Left renal pelvis (tissue), 4 donors: ENCODE measurements around the gene CFAP45. TPM values are rescaled to one million over a fixed set of nuclear protein-coding genes. Genes with fewer than 3 reads are reported as not detected.
A peak's percentile ranks its signal among the peaks of the same experiment; 100 is the strongest.

Experiments
- DNase-seq, 4 donors: peaks; one replicate each; pipeline ENCODE4 v3.0.0-alpha.2; 2013; ENCODE audit warnings: low read depth in 4 of 4, low spot score in 3 of 4
- polyA plus RNA-seq, 4 donors: library from polyadenylated mRNA; unstranded; fragments of 120-200 nt; gene quantifications; one replicate each; pipeline ENCODE4 v1.2.1, GENCODE V29; 2013; ENCODE audit not compliant: insufficient read length in 4 of 4

The CFAP45 gene
- polyA plus RNA-seq, 4 donors: 0.38 to 4.1 (median 2.8) TPM

DNA sequence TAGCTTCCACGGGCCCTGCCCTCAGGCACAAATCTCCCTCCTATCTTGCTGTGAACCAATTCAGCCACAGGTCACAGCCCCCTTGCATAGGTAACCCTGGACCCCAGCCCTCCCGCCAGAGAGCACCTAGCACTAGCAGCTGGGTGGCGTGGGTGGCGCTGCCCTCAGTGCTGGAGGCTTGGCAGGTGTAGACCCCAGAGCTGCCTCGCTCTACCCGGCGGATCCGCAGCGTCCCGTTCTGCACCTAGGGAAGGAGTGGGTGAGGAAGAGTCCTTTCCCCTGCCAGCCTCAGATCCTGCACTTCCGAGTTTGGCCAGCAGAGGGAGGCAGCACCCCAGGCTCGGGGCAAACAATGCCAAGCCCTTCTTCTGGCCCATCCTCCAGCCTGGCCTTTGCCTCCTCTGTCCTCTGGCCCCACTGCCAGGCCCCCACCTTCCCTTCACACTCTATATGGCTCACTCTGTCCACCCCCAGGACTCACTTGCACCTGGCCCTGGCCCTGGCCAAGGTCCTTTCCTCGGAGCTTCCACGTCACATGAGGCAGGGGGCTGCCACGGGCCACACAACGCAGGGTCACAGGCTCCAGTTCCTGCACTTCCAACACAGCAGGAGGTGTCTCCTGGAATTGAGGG, 36.4 kb upstream of the CFAP45 start:
- no peak for DNase-seq

DNA sequence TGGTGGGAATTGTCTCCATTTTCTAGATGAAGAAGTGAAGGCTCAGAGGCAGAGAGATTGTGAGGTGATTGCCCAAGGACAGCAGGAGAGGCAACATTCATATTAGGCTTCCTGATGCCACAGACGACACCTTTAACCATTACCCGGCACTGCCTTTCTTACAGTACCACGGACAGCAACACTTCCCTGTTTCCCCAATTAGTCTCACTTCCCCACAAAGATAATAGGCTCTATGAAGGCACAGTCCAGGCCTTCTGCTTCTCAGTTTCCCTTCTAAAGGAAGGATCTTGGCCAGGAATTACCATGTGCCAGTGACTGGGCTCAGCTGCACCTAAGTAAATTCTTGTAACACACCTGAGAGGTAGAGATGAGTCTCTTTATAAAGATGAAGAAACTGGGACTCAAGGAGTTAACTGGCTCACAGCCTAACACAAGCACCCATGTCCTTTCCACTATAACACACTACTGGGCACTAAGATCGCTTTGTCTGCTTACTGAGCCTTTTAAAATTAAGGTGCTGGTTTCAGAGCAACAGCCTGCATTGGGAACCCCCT, 35.8 kb upstream of the CFAP45 start:
- no peak for DNase-seq

DNA sequence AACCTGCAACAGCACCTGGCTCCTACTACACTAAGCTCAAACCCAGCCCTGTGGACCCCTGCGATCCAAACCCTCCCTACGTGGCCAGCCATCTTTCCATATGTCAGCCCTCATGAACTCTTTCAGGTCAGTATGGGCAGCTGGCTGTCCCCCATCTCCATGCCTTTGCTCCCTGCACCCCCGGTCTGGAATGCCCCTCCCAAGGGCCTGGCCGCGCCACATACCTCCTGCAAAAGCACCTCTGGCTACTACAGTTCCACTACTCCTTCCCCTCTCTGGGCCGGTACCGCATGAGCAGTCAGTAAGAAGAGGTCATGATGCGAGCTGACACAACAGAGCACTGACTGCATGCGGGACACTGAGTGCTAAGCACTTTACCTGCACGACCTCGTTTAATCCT, 35.3 kb upstream of the CFAP45 start:
- DNase-seq: no peak

DNA sequence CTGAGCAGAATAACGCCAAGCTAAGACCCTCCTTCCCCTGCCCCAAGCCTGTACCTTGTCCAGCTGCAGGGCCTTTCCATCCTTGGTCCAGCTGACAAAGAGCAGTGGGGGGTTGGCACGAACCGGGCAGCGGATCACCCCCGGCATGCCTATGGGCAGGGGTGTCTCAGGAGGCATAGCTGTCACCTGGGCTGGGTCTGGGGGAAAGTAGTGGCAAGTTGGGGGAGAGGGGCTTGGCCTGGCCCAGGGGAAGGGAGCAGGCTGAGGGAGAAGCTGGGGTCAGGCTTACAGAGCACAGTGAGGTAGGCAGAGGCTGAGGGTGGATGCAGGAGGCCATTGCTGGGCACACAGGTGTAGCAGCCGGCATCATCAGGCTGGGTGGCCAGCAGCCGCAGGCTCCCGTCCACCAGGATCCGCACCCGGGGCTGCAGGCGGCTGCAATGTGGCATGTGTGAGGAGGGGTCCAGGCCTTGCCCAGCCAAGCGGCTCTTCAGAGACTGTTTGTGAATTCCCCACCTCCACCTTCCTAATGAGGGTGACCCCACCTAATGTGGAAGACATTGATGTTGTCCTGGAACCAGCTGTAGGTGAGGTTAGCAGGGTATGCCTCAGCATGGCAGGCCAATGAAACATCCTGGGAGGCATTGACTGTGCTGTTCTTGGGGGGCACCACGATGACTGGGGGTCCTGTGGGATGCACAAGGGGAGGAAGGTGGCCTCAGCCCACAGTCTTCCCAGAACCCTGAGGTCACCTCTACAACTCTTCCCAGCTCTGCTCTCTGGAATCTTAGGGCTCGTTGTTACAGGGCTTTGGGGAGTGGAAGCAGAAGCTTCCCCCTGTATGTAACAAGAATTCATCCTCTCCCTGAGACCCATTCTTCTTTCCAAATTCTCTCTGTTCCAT, 34.4 kb upstream of the CFAP45 start:
- DNase-seq: no peak

DNA sequence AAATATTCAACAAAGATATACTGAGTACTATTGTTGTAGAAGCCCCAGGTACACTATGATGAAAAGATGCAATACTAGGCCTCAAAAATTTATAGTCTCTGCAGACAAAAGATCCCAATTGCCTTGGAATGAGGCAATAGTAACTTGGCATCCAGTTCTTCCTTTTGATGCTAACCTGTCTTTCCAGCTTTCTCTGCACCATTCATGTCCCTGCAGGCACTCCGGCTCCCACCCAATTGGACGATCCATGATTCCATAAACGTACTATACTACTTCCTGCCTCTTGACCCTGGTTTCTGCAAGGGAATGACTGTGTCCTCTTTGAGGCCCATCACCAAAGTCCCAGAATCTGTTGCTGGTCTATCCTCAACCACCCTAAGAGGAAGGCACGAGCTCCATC, 33.4 kb upstream of the CFAP45 start:
- no peak for DNase-seq

DNA sequence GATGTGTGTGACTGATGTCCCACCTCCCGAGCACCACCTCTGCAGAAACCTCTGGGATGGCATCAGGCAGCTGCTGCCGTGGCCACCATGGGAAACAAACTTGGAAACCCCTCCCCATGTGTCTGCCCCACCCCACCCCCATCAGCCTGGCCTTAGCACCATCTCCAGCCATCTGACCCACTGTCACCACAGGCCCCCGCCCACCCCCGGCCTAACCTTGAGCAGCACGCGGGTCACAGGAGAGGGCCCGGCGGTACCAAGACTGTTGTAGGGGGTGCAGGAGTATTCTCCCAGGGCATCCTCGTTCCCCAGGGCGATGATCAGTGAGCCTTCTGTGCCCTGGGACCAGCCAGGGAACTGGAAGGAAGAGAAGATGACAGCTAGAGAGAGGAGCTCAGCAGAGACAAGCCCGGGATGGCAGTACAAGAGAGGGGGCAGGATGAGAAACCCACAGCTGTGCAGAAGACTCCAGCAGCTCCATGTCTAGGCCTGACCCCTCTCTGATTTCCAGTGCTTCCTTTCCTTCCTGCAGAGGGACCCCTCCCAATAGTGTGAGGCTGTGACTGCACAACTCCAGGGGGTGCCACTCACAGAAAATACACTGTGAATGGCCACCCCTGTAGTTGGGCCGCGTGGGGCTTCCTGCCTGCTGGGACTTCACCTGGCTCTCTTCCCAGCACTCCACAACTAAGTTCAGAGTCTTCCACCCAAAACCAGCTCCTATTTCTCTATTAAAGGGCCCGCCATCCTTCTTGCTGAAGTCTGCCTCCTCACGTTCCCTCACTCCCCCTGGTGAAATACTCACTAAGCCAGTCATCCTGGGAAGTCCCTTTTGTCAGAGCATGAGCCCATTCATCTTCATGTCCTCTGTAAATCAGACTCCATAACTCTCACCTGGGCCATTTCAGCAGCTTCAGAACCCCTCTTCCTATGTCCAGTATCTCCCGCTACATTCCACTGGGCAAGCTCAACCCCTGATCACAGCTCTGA, 32.6 kb upstream of the CFAP45 start:
- DNase-seq: no peak

DNA sequence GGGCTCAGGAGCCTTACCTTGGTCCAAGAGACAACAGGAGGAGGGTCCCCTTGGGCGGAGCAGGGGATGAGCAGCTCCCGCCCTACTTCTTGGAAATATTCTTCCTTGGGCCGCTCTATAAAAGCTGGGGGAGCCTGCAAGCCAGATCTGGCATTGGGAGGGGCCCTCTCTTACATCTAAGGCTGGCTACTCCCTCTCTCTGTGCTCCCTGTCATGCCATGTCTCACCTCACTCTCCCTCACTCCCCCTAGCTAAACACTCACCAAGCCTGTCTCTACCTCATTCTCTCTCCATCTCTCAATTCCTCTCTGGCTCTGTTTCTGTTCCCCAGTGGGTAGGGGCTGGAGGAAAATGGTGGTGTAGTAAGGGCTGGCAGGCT, 31.8 kb upstream of the CFAP45 start:
- DNase-seq: no peak

DNA sequence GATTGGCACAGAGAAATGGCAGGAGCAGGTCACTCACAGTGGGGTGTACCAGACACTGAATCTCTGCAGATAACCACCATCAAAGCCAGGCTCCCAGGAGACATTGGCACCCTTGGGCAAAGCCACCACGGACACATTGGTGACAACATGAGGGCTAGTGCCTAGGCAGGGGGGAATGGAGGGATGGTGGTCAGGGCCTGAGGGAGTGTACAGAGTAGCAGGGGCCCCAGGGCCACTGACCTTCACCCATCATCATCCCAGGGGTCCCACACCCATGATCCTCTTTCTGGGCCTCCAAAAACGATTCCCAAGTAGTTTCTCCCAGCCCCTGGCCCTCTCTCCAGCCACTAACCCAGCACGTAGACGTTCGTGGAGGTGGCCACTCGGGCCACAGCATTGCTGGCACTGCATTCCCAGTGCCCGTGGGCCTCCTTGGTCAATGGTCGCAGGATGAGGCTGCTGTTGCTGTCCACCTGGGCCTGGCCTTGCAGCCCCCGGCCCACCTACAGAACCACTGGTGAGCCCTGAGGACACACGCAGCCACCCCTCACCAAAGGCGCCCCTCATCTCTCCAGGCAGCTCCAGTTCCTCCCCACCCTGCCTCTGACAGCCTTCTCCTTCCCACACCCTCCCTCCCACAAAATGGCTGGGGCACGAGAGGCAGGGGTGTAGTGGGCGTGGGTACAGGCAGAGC, 31.3 kb upstream of the CFAP45 start:
- no peak for DNase-seq

DNA sequence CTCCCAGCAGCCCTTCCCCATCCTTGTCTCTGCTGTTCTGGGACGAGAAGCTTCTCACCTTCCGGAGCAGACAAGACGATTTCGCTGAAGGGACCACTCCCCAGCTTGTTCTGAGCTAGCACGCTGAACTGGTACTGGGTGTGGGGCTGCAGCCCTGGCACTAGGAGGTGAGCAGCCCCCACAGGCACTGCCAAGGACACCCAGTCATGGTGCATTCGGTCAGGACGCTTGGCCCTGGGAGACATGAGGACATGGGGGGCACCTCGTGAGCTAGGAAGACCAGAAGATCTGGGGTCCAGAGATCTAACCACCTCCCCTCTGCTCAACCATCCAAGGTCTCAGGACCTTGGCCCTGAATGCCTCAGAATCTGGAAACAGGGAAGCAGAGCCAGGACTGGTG, 30.7 kb upstream of the CFAP45 start:
- DNase-seq: no peak

DNA sequence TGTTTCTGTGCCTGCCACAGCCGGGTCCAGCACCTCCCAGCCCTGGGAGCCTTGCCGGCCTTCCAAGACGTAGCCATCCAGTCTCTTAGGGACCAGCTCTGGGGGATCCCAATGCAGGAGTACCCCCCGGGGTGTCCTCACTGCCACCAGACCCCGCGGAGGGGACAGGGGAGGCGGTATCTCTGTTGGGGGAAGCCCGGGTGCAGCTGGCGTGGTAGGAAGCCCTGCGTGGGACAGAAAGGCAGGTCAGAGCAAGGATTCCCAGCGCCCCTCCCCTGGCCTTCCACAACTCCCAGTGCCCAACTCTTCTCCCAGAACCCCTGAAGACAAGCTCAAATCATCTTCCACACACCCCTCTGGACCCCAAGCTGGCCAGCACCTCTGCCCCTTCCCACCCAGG, 30.3 kb upstream of the CFAP45 start:
- no peak for DNase-seq

DNA sequence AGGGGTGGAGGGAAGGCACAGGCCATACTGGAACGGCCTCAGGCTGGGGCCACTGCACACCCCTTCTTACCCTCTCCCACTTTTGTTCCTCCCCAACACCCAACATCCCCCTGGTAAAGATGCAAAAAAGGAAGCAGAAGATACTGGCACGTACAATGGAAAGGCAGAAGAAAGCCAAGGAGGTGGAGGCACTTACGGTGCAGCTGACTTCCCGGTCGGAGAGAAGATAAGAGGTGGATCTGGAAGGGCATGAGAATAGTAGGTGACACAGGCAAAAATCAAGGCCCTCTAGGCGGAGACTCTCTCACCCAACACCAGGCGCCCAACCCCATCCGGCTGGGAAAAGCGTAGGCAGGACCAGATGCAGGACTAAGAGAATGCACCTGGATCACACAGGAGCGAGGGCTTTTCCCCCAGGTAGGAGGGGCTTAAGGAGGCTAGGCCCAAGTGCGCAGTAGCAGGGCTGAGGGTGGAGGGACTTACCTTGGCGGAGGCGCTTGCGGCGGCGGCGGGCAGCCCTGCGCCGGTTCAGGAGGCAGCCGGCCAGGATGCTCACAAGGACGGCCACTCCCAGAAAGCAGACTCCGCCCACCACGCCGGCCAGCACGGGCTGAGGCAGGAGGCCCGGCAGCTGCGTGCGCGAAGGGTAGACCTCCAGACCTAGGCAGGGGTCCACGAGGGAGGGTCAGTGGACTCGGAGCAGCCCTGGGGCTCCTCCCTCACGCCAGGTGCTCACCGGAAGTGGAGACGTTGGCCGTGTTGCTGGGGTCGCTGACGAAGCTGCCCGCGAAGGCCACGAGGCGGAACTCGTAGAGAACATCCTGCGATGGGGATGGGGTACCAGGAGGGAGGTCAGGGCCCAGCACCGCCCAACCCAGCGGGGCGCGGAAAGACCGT, 29.4 kb upstream of the CFAP45 start:
- DNase-seq: no peak

DNA sequence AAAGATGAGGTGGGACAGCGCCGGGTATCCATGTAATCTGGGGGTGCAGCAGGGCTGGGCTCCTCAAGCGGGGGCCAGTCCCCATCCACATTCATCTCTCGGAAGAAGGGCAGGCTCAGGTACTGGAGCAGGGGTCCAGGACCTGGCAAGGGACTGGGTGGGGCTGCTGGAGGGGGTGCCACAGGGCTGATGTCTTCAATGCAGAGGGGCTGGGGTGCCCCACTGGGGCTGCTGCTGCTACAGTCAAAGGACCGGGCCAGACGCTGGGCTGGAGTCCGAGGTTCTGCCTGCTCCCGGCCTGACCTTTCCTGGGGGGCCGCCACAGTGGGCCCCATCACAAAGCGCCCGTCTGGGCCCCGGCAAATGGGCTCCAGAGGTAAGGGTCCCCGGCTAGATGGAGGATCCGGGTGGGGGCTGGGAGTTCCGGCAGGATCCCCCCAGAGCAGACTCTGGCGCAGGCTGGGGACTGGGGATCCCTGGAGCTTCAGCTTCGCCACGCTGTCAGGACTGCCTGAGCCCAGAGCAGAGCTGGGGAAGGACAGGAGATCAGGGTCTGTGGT, 28.6 kb upstream of the CFAP45 start:
- DNase-seq: no peak

DNA sequence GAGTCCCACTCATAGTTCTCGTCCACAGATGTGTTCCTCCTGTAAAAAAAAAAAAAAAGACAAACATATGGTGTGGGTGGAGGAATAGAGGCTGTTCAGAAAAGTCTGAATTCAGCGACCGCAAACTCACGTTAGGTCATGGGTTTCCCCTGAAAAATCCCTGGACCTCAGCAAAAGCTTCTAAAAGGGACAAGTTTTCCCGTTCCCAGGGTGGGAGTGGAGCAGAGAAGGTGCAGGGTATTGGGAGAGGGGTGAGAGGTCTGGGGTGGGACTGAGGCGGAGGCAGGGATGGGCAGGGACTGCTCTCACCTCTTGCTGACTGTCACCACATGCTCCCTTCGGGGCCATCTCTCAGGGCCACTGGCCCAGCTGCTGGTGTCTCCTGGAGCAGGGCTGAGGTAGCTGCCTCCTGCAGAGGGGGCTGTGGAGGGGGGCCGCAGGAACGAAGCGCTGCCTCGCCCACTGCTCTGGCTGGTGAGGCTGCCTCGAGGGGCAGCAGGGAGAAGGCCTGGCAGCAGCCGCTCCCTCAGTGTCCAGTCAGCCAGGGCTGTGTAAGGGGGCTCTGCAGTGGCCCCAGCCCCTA, 28.0 kb upstream of the CFAP45 start:
- no peak for DNase-seq

DNA sequence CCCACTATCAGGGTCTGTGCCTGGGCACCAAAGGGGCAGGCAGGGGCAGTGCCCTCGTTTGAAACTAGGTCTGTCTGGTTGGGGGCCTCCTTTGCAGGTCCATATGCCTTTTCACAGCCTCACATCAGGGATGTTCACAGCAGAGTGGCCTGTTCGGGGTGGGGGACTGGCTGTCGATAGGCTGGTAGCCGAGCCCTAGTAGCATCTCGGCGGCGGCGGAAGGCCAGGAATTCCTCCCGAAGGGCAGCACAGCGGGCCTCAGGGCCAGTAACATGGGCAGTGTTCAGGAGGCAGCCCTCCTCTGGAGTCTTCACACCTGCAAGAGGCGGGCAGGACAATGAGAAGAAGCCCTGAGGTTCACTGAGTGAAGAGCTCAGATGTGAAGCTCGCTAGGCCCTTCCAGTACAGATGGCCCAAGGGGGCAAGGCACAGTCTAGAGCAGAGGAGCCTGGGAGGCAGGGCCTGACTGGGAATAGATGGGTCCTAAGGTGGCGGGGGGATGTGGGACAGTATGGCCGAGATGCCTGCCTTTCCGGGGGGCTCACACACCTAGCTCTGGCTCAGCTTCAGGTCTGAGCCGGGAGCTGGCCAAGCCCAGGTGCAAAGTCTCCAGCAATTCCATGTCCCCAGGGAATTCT, 27.4 kb upstream of the CFAP45 start:
- DNase-seq: no peak

DNA sequence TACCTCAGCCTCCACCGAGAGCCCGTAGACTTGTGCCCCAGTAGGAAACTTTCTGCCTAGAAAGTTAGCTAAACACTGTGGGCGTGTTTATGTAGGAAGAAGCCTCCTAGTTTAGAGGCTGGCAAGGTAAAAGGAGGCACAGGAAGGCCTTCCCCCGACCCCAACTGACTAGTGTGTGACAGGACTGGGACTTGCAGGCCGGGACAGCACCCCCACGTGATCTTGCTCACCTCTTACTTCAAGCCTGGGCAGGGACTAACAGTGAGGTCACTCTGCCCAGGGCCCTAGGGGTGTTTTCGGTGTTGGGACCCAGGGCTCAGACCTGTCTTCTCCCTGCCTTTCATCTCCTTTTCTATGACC, 25.7 kb upstream of the CFAP45 start:
- DNase-seq: no peak

DNA sequence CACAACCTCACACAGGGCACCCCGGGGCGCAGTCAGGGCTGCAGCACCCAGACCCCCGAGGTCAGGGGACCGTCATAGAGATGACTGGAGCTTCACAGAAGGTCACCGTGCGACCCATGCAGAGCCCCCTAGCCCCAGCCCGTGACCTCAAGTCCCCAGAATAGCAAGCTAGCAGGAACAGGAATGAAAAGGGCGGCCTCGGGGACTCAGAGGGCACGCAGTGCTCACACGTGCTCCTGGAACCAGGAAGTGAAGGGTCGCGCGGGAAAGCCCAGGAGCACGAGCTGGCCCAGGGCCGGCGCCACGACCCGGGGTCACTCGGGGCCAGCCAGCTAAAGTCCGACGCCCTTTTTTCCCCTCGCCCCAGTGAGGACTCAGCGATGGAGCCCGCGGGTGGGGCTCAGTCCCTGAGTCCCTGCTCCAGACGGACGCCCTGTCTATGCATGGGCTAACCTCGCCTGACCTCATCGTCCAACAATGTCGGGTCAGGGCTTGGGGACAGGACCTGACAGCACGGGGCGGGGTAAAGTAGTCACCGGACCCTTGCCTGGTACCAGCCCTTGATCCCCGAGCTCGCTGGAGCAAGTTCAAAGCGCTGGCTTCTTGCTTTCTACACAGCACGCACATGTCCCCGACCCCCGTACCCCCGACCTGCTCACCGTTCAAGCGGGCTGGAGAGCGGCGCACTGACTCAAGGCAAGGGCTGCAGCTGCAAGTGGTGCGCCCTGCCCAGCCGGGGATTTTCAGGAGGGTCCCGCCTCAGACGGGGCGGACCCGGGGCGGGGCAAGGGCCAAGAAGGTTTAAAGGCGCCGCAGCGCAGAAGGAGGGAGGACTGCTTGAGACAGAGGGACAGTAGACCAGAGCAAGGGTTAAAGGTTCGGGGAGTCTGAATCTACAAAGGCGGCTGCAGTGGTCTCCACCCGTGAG, 25.1 kb upstream of the CFAP45 start, which contains the start of gene TAGLN2:
TAGLN2 (minus strand) TSS at position 717 of the 928 bp plus-strand sequence. CDS start 4,998 bp downstream, outside the sequence.
- peak in 3 of 4 donors; percentile 73 to 80 (median 77) for DNase-seq
